NCI-H1105 (cell line): ENCODE results near the gene MSI2.
A peak's percentile ranks its signal among the peaks of the same experiment; 100 is the strongest.
"Not testable (repeated sequence)": the region's sequence is repeated elsewhere in the genome, so short reads cannot be mapped to it uniquely, and the experiment has no call there.

Source experiments
- DNase-seq: peaks from one replicate; lab custom pipeline; 2025; lab: John Stamatoyannopoulos, UW

The MSI2 gene

DNA sequence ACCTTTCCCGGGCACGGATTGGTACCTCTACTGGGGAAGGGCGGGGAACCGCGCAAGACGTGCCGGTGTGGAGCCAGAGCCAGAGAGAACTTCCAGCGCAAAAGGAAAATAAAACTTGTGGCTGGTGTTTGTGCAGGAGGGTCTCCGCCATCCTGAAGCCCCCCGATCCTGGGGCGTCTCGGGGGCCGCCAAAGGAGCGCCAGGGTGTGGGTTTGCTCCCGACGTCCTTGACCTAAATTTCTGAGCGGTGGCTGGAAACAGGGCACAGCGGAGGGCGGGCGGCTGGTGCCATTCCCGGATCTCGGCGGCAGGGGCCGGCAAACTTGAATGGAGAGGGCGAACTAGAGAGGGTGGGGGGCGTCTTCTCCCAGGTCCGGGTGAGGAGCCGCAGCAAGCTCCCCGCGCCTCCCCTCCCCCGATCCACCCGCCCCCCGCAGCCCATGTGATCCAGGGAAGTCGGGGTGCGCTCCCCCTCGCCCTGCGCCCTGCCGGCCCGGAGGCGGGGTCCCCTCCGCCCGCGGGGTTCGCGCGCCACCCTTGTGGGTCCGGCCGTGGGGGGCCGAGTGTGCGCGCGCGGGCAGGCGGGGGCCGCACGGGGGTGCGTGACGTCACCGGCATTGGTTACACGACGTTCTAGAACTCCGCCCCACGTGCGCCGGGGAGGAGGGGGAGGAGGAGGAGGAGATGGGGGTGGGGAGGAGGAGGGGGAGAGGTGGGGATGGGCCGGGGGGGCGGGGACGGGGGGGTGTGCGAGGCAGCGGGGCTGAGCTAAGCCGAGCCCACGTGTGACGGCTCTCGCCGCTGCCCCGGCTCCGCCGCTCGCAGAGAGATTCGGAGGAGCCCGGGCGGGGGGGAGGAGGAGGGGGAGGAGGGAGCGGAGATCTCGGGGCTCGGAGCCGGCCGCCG is at the start of gene MSI2:
MSI2 (plus strand) TSS at position 748 of the 906 bp plus-strand sequence. CDS start 220 bp downstream, outside the sequence.
- peak; percentile 51 for DNase-seq

DNA sequence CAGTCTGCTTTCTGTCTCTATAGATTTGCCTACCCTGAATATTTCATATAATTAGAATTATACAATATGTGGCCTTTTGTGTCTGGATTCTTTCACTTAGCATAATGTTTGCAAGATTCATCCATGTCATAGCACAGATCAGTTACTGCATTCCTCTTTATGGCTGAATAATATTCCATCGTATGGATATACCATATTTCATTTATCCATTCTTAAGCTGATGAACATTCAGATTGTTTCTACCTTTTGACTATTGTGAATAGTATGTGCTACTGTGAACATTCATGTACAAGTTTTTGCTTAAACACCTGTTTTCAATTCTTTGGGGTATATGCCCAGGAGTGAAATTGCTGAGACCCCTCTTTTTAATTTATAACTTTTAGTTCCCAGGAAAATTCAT is 49.4 kb upstream of the MSI2 start:
- DNase-seq, result no peak

GRCh38 chr17:57207396-57207795 is 48.9 kb upstream of the MSI2 start:
- DNase-seq, result no peak

- no peak for DNase-seq
These were observed 46.1 kb upstream of the MSI2 start for GRCh38 chr17:57210224-57210553.

DNA sequence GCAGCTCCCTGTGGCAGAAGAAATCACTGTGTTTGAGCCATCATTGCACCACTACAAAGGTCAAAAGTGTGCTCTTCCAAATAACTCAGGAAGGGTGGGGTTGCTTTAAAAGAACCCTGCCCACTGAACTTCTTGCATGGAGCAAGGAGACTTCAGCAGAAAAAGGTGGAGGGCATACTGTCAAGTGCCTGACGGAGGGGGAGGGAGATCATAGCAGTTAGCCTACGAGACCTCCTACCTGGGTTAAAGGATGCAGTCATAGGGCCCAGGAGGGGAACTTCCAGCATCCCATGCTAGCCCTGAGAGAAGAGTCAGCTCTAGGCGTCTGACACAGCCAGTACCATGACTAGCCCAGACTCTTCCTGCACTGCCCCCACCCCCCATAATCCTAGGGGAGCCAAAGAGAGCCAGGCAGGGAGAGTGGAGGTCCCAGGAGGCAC is 45.3 kb upstream of the MSI2 start:
- DNase-seq, result no peak

- DNase-seq, result no peak
These were observed 44.8 kb upstream of the MSI2 start for GRCh38 chr17:57211543-57211942.

- DNase-seq, result no peak
These were observed 43.0 kb upstream of the MSI2 start for GRCh38 chr17:57213180-57213825.

DNA sequence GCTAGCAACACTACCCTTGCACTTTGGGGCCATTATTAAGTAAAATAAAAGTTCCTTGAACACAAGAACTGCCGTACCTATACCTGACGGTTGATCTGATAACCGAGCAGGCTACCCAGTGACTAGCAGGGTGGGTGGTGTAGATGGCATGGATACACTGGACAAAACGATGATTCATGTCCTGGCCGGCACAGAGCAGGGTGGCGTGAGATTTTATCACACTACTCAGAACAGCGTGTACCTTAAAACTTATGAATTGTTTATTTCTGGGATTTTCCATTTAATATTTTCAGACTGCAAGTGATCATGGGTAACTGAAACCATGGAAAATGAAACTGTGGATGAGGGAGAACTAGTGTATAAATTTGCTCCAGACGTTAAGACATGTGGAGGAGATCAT is 41.0 kb upstream of the MSI2 start:
- no peak for DNase-seq

DNA sequence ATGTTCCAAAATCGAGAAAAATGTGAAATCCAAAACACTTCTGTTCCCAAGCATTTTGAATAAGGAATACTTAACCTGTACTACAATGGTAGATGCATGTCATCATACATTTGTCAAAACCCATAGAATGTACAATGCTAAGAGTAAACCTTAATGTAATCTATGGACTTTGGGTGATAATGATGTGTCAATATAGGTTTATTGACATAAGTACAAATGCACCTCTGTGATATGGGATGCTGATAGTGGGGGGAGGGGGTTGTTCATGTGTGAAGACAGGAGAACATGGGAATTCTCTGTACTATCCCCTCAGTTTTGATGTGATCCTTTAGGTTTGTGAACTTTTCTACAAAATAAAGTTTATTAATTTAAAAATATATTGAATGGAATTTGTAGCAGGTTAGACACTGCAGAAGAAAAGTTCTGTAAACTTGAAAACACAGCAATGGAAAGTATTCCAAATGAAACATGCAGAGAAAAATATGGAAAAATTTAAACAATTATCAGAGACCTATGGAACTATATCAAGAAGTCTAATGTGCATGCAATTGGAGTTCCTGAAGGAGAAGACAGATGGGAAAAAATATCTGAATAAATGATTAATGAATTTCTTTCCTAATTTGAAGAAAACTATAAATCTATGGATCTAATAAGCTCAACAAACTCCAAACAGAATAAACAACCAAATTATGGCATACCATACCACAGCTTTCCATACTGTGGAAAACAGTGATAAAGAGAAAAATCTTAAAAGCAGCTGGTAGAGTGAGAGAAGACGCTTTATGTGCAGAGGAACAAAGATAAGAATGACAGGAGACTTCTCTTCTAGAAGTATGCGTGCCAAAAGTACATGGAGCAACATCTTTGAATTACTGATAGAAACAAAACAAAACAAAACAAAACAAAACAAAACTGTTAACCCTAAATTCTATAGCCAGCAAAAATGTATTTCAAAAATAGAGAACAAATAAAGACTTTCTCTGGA is 34.7 kb upstream of the MSI2 start:
- DNase-seq, result no peak

- DNase-seq, result not testable (repeated sequence)
These were observed 33.9 kb upstream of the MSI2 start for GRCh38 chr17:57222422-57222821.

DNA sequence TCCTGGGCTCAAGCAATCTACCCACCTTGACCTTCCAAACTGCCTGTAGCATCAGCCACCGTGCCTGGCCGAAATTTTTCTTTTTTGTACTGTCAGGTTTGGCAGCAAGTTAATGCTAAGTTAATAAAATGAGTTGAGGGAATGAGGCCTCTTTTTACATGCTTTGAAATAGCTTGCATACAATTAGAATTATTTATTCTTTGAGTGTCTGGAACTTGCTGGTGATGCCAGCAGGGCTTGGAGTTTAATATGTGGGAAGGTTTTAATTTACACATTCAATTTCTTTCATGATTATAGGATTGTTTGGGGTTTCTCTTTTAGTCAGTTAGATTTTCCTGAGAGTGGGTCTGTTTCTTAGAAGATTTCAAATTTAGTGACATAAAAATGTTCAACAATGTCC is 31.2 kb upstream of the MSI2 start:
- no peak for DNase-seq

DNA sequence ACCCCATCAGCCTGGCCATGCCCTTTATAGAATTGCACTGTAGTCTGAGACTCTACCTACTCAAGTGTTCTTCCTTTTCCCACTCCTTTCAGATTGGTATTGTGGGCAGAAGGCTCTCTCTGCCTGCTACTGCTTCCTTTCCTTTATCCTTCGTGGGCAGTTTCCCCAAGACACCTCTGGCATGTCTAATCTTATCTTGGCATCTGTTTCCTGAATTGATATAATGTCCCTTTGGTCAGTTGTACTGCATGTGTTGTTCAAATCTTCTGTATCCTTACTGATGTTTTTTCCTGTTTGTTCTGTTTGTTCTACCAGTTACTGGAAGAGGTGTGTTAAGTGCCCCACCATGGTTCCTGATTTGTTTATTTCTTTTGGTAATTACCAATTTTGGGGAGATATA is 29.5 kb upstream of the MSI2 start:
- DNase-seq, result no peak

DNA sequence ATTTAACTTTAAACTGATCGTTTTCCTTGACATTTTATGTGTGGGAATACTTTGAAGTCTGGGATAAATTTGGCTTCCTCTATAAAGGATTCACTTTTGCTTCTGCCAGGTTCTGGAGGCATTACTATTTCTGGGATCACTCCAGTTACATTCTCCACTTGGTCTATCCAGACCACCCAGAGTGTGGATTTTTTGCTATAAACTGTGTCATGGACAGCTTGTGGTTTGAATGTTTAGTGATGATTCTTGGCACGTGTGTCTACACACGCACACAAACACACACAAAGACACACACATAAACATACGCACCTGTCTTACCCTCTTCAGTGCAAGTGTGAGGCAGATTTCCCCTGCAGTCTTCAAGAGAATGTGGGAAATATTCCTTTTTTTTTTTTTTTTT is 27.4 kb upstream of the MSI2 start:
- no peak for DNase-seq

- DNase-seq, result no peak
These were observed 22.1 kb upstream of the MSI2 start for GRCh38 chr17:57234061-57234738.

GRCh38 chr17:57234739-57235092 is 21.6 kb upstream of the MSI2 start:
- DNase-seq, result no peak

DNA sequence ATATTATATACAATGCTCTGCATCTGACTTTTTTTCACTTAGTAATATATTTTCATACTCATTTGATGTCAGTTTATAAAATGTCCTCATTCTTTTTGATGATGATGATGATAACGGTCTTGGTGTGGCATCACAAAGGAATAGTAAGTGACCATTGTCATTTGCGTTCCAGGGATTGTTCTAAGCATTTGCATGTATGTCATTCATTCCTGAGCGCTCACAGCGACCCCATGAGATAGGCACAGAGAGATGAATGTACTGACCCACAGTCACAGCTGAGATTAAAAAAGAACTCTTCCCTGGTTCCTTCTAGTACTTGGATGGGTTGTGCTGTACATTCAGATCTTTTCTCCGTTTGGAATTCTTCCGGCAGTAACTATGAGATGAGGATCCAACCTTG is 21.2 kb upstream of the MSI2 start:
- no peak for DNase-seq

DNA sequence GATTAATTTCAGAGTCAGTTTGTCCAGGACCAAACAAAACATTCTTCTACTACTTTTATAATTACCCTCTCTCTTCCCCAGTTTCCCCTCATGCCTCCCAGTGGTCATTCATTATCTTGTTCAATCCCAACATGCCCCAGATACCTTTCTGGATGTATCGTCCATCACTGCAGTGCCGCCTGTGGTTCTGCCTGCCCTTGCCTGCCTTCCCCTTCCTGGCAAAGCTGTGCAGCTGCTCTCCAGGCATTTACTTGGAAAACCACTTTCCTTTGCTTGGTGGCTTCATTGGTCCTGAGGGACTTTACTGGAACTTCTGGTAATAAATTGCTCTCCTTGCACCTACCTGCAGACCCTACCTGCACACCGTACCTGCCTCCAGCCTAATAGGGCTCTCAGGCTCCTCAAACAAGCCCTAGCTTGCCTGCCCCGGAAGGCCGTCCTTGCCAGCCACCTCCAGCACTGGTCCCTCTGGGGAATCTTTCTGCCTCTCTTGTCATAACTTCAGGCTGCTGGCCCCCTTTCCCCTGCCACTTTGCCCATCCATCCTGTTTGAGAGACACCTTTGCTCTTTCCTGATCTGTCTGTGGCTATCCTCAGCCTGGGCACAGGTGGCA is 19.5 kb upstream of the MSI2 start:
- no peak for DNase-seq

DNA sequence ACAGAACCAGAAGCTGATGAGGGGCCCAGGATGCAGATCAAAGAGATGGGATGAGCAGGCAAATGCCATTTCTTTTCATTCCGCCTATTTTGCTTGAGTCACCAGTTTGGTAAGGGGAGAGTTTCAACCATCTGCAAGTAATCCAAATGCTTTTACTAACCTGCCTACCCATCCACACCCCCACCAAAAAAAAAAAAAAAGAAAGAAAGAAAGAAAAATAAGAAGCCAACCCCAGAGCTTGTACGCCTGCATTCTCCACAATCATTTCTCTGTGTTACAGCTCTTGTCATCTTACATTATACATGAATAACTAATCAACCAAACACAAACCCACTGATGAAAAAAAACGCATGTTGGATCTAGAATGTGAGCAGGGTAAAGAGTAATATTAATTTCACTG is 15.7 kb upstream of the MSI2 start:
- no peak for DNase-seq

DNA sequence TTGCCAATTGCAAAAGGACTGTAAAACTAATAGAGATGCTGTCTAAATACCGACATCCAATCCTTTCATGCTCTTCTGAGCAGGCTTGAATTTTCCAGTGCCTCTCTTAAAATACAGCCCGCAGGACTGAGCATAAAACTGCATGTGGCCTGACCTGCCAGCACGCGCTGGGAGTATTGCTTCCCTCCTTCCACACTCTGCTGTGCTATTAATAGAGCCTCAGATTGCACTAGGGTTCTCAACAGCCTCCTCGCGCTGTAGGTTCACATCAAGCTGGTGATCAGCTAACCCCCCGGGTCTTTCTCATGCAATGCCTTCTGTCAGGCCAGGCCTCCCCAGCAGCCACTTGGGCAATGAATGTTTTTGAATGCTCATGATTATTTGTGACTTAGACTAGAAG is 14.2 kb upstream of the MSI2 start:
- no peak for DNase-seq

DNA sequence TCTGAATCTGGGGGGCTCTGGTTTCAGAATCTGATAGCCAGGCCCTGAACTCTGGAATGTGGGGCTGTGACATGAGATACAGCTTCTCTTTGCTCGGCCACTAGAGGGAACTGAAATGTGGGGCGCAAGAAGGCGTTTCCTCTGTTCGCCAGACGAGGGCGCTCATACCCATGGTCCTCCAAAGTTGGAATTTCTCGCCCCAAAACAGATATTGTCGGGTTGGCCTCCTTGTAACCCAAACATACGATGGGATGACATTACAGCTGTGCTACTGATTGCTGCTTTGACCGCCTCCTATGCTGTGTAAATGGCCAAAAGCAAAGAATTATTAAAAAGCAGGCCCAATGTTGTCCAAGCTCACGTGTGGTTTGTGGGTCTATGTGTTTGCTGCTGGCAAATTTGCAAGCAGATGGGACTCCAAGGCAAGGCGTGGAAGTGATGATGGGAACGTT is 13.1 kb upstream of the MSI2 start:
- DNase-seq, result peak; percentile 45

- no peak for DNase-seq
These were observed 10.5 kb upstream of the MSI2 start for GRCh38 chr17:57245786-57246185.
